ENCODE measurements around the gene PEX12. TPM values are rescaled to one million over a fixed set of nuclear protein-coding genes. Genes with fewer than 3 reads are reported as not detected.
"Not testable (repeated sequence)": the region's sequence is repeated elsewhere in the genome, so short reads cannot be mapped to it uniquely, and the experiment has no call there.

PEX12 gene
- total RNA-seq, 1 donor from 2014 or later = 3.7 TPM

DNA sequence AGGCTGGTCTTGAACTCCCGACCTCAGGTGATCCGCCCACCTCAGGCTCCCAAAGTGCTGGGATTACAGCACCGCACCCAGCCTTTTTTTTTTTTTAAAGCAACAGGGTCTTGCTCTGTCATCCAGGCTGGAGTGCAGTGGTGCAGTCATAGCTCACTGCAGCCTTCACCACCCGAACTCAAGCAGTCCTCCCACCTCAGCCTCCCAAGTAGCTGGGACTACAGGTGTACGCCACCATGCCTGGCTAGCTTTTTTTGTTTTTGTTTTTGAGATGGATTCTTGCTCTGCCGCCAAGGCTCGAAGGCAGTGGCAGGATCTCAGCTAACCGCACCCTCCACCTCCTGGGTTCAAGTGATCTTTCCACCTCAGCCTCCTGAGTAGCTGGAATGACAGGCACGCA, 43.0 kb downstream of the PEX12 start:
- not testable (repeated sequence) for DNase-seq

DNA sequence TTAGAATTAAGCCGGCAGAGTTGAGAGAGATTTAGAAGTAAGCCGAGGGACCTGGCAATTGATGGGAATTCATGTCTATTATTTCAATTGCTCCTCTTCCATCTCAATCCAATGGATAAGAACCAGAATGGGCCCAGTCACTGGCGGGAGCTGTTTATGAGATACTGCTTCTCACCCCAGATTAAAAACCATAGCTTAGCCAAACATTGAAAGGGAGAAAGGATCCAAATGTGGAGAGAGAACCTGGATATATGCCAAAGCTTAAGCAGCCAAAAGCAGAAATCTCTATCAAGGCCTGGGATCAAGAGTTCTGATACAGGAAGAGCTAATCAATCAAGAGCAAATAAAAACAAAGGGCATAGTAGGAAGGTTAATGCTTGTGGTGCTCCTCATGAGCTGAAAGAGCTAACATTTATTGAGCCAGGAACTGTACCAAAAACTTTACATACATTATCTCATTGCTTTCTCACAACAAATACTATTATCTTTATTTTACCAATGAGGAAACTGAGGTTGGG, 43.7 kb downstream of the PEX12 start:
- DNase-seq = no peak

- no peak for DNase-seq
Observed at GRCh38 chr17:35531160-35531559, 47.2 kb downstream of the PEX12 start.

- no peak for DNase-seq
Observed at GRCh38 chr17:35529866-35530265, 48.5 kb downstream of the PEX12 start.

- DNase-seq = not testable (repeated sequence)
Observed at GRCh38 chr17:35529326-35529725, 49.0 kb downstream of the PEX12 start.

Other genes starting within 250 kb of the PEX12 start
- gene SLFN11, start 204.9 kb downstream of the PEX12 start, total RNA-seq = 83.3 and 103 TPM in 2 replicates
- gene SLFN12, start 146.1 kb downstream of the PEX12 start, total RNA-seq = 63.5 and 75.6 TPM in 2 replicates
- gene SLFN13, start 129.8 kb downstream of the PEX12 start, total RNA-seq = 3.2 and 5.8 TPM in 2 replicates
- gene SLFN12L, start 40.9 kb downstream of the PEX12 start, total RNA-seq = under 0.01 and 0.05 TPM in 2 replicates
- not detected in 2 replicates for gene SLFN14, start 17.8 kb downstream of the PEX12 start, total RNA-seq
- 110 and 203 TPM in 2 replicates for gene AP2B1, start 8.8 kb upstream of the PEX12 start, total RNA-seq
- under 0.01 and 0.09 TPM in 2 replicates for gene RASL10B, start 153.1 kb upstream of the PEX12 start, total RNA-seq
- gene GAS2L2, start 174.7 kb upstream of the PEX12 start, total RNA-seq = 0.05 and 0.17 TPM in 2 replicates
- not detected in 2 replicates for gene C17orf50, start 182.3 kb upstream of the PEX12 start, total RNA-seq
- 14.1 and 38.1 TPM in 2 replicates for gene MMP28, start 217.1 kb upstream of the PEX12 start, total RNA-seq
- gene TAF15, start 230.9 kb upstream of the PEX12 start, total RNA-seq = 68.1 and 115 TPM in 2 replicates

Measured in dermis blood vessel endothelial cell (primary cell).